ENCODE measurements around the gene EPM2AIP1.
"Not testable (repeated sequence)": the region's sequence is repeated elsewhere in the genome, so short reads cannot be mapped to it uniquely, and the experiment has no call there.

The EPM2AIP1 gene

GRCh38 chr3:36992806-36993325, at the start of gene EPM2AIP1:
Gene EPM2AIP1 (minus strand): TSS chr3:36993131. CDS start chr3:36993077, 54 bp downstream.
- H3K27me3 Mint-ChIP-seq, result no peaks in the 10 kb centered on the region
- H3K27ac Mint-ChIP-seq, result no peak within 1 kb of the TSS
- H3K9me3 Mint-ChIP-seq, result no peaks in the 10 kb centered on the region
- H3K4me1 Mint-ChIP-seq (ENCODE audit: low read depth), result peaks cover 52% of the 10 kb centered on the region
- H3K4me3 Mint-ChIP-seq, result no peak within 1 kb of the TSS
- H3K36me3 Mint-ChIP-seq (ENCODE audit: low read depth), result peaks cover 45% of the 10 kb centered on the region

DNA sequence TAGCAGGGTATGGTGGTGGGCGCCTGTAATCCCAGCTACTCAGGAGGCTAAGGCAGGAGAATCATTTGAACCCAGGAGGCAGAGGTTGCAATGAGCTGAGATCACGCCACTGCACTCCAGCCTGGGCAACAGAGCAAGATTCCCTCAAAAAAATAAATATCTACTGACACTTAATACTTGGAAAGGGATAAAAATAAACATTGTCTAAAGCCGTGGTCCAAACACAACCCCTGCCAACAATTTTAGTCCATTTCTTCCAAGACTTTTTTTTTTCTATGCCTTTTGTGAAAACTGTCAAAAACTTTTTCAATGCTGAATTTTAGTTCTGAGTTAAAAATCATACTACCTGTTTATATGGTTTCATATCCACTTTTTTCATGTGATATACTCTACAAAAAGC, 49.8 kb upstream of the EPM2AIP1 start:
- not testable (repeated sequence) for H3K9me3 Mint-ChIP-seq; H3K27me3 Mint-ChIP-seq; H3K27ac Mint-ChIP-seq; H3K4me1 Mint-ChIP-seq (ENCODE audit: low read depth); H3K4me3 Mint-ChIP-seq
- H3K36me3 Mint-ChIP-seq (ENCODE audit: low read depth), result peaks cover 81% of the 10 kb centered on the region

DNA sequence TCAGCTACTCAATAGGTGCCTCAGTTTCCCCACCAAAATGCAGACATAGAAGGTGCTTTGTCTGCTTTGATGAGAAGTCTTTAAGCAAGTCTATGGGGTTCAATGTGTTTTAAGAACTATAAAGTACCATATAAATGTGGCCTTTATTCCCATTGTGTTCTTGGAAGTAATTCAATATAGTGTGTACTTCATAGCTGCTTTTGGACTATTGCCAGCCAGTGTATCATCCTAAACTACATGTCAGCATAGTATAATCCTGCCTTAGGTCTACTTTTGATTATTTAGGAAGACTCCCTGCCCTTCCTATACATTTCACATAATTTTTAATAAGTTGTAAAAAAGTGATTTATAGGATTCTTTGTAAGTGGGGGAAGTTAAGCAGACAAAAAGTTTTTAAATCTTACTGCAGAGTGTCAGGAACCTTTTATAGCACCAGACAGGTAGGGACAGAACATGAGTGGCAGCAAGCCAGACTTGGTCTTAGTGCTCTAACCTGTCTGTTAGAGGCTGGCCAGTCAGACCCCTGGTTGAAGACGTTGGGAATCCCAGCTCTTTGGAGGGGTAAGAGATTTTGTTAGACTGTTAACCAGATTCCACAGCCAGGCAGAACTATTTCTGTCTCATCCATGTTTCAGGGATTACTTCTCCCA, 48.7 kb upstream of the EPM2AIP1 start:
- H3K27ac Mint-ChIP-seq, result no peak overlapping the region
- no peaks in the 10 kb centered on the region for H3K27me3 Mint-ChIP-seq
- H3K36me3 Mint-ChIP-seq (ENCODE audit: low read depth), result peaks cover 80% of the 10 kb centered on the region
- H3K4me1 Mint-ChIP-seq (ENCODE audit: low read depth), result no peaks in the 10 kb centered on the region
- no peaks in the 10 kb centered on the region for H3K9me3 Mint-ChIP-seq
- no peak overlapping the region for H3K4me3 Mint-ChIP-seq

DNA sequence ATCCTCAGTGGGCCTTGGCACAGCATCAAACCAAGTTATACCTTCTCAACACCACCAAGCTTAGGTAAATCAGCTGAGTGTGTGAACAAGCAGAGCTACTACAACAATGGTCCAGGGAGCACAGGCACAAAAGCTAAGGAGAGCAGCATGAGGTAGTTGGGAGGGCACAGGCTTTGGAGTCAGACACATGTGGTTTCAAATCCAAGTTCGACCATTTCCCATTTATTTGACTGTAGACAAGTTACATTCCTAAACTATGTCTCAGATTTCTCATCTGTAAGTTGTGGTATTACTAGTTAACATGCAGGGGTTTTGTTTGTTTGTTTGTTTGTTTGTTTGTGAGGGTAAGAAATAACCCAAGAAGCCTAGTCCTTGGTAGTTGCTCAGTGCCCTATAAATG, 47.3 kb upstream of the EPM2AIP1 start:
- H3K36me3 Mint-ChIP-seq (ENCODE audit: low read depth), result peaks cover 85% of the 10 kb centered on the region
- H3K9me3 Mint-ChIP-seq, result no peaks in the 10 kb centered on the region
- no peaks in the 10 kb centered on the region for H3K27me3 Mint-ChIP-seq
- no peak overlapping the region for H3K27ac Mint-ChIP-seq
- H3K4me1 Mint-ChIP-seq (ENCODE audit: low read depth), result no peaks in the 10 kb centered on the region
- H3K4me3 Mint-ChIP-seq, result no peak overlapping the region

DNA sequence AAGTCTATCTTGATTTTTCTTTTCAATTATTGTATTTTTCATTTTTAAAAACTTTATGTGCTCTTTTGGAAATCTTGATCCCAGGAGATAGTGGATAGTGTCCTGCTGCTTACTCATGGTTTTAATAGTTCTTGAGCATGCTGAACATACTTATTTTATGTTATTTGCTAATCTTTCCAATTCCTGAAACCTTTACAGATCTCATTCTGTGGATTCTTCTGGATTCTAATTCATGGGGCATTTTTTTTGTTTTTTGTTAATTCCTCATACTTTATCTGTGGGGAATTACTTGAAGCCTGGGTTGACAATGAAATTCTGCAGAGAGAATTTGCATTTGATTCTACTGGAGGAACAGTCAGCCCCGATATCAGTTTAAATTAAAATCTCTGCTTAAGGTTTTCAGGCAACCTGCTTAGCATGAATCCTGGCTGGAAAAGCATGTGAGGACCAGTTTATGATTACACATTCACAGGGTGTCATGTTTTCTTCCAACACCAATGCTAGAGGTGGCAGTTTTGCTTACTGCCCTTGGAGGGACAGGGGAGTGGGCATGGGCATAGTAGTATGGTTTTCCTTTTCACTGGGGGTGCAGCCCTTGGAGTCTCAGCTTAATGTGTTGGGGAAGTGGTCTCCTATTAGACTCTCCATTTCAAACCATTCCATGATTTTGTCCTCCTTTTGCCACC, 46.4 kb upstream of the EPM2AIP1 start:
- H3K27ac Mint-ChIP-seq, result no peak overlapping the region
- no peaks in the 10 kb centered on the region for H3K4me1 Mint-ChIP-seq (ENCODE audit: low read depth)
- no peak overlapping the region for H3K4me3 Mint-ChIP-seq
- peaks cover 84% of the 10 kb centered on the region for H3K36me3 Mint-ChIP-seq (ENCODE audit: low read depth)
- no peaks in the 10 kb centered on the region for H3K9me3 Mint-ChIP-seq
- H3K27me3 Mint-ChIP-seq, result no peaks in the 10 kb centered on the region

GRCh38 chr3:37037352-37037751, 44.4 kb upstream of the EPM2AIP1 start:
- Mint-ChIP-seq H3K9me3 (peaks cover 3% of the 10 kb centered on the region), H3K27ac (no peak overlapping the region), H3K36me3 (ENCODE audit: low read depth) (peaks cover 89% of the 10 kb centered on the region), H3K4me1 (ENCODE audit: low read depth) (no peaks in the 10 kb centered on the region), H3K4me3 (no peak overlapping the region), H3K27me3 (no peaks in the 10 kb centered on the region)

DNA sequence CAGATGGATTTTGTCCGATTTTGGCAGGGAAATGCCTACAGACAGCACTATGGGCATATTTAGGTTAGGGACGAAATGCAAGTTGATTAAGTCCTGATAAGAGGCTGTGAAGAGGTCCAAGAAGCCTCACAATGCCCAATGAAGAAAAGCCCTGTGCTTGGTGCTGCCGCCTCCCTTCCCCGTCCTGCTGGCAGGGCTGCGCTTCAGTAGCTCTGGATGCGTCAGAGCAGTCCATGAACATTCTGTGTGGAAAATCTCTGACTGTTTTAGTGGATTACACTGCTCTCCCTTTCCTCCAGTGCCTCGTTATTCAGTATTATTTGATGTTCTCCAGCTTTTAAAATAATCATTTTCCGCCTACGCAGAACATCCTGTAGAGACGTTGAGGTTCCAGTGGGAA, 40.0 kb upstream of the EPM2AIP1 start:
- H3K4me1 Mint-ChIP-seq (ENCODE audit: low read depth), result no peaks in the 10 kb centered on the region
- H3K9me3 Mint-ChIP-seq, result peaks cover 3% of the 10 kb centered on the region
- no peak overlapping the region for H3K4me3 Mint-ChIP-seq
- H3K27me3 Mint-ChIP-seq, result no peaks in the 10 kb centered on the region
- H3K36me3 Mint-ChIP-seq (ENCODE audit: low read depth), result peaks cover 91% of the 10 kb centered on the region
- H3K27ac Mint-ChIP-seq, result no peak overlapping the region

DNA sequence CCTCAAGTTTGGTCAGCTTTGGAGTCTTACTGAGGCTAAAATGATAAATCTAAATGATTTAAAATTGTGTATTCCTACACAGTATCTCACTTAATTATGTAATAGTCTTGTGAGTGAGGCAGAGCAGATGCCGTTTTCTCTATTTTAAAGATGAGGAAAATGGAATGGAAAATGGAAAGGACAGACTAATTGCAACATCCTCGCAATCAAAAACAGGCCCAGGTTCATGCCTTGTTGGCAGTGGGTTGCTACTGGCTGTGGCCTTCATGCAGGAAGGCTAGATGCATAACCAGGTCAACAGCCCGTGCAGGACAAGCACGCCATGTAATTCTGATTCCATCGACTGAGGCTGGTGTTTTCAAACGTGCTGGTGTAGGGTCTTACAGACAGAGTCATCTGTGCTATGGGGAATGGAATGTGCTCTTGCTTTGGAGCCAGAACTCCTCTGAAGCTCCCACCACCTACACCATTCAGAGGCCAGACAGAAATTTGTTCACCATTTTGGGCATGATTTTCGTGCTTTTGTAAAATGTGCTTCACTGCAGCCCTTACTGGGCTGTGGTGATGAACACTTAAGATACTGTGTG, 38.3 kb upstream of the EPM2AIP1 start:
- Mint-ChIP-seq H3K27ac (no peak overlapping the region), H3K9me3 (peaks cover 3% of the 10 kb centered on the region)

DNA sequence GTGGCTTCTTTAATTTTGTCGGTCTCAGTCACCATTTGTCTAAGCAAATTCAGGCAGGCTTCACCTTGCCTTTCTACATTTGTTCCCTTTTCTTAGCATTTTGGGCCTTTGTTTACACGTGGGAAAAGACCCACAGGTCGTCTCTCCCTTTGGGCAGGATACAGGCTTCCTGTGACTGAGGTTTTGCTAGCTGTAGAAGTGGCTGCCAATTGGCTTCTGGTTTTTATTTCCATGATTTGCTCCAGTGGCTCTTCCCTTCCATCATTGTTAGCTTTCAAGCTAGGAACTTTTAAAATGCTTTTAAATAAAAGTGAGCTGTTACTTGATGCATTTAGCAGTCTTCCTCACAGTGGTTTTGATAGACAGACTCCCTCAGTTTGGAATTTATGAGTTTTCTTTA, 37.7 kb upstream of the EPM2AIP1 start:
- Mint-ChIP-seq H3K27ac (no peak overlapping the region), H3K4me3 (no peak overlapping the region), H3K27me3 (no peaks in the 10 kb centered on the region), H3K36me3 (ENCODE audit: low read depth) (peaks cover 93% of the 10 kb centered on the region), H3K4me1 (ENCODE audit: low read depth) (no peaks in the 10 kb centered on the region), H3K9me3 (peaks cover 3% of the 10 kb centered on the region)

More for the DNA sequence above, 38.3 kb upstream of the EPM2AIP1 start:
- Mint-ChIP-seq H3K4me1 (ENCODE audit: low read depth) (no peaks in the 10 kb centered on the region), H3K4me3 (no peak overlapping the region), H3K36me3 (ENCODE audit: low read depth) (peaks cover 93% of the 10 kb centered on the region), H3K27me3 (no peaks in the 10 kb centered on the region)

DNA sequence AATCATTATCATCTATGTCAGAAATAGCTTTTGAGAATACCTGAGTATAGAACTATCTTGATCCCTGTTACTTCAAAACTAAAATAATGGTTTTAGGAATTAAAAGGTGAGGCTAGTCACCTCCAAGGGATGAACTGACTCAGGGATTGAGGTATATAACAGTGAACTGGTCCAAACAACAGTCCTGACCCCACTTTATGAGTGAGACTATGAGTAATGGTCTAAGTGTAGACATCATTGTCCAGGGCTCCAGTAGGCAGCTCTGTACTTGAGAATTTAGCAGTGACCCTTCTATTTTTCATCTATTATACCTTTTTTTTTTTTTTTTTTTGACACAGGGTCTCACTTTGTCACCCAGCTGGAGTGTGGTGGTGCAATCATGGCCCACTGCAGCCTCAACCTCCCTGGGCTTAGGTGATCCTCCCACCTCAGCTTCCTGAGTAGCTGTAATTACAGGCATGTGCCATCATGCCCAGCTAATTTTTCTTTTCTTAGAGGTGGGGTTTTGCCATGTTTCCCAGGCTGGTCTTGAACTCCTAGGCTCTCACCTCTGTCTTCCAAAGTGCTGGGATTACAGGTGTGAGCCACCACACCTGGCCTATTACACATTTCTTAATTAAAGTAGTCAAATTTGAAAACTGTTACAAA, 36.7 kb upstream of the EPM2AIP1 start:
- peaks cover 89% of the 10 kb centered on the region for H3K36me3 Mint-ChIP-seq (ENCODE audit: low read depth)
- no peak overlapping the region for H3K4me3 Mint-ChIP-seq
- H3K27me3 Mint-ChIP-seq, result no peaks in the 10 kb centered on the region
- no peak overlapping the region for H3K27ac Mint-ChIP-seq
- H3K9me3 Mint-ChIP-seq, result peaks cover 3% of the 10 kb centered on the region
- H3K4me1 Mint-ChIP-seq (ENCODE audit: low read depth), result peaks cover 5% of the 10 kb centered on the region

- H3K27me3 Mint-ChIP-seq, result no peaks in the 10 kb centered on the region
- no peak overlapping the region for H3K4me3 Mint-ChIP-seq
- peaks cover 90% of the 10 kb centered on the region for H3K36me3 Mint-ChIP-seq (ENCODE audit: low read depth)
- H3K4me1 Mint-ChIP-seq (ENCODE audit: low read depth), result peaks cover 7% of the 10 kb centered on the region
- H3K9me3 Mint-ChIP-seq, result peaks cover 2% of the 10 kb centered on the region
- H3K27ac Mint-ChIP-seq, result no peak overlapping the region
Measured at GRCh38 chr3:37029111-37029510, 36.2 kb upstream of the EPM2AIP1 start.

GRCh38 chr3:37028329-37028728, 35.4 kb upstream of the EPM2AIP1 start:
- Mint-ChIP-seq H3K36me3 (ENCODE audit: low read depth) (peaks cover 92% of the 10 kb centered on the region), H3K4me3 (no peak overlapping the region), H3K27me3 (no peaks in the 10 kb centered on the region), H3K4me1 (ENCODE audit: low read depth) (peaks cover 7% of the 10 kb centered on the region), H3K27ac (no peak overlapping the region), H3K9me3 (no peaks in the 10 kb centered on the region)

- Mint-ChIP-seq H3K27me3 (no peaks in the 10 kb centered on the region), H3K36me3 (ENCODE audit: low read depth) (peaks cover 92% of the 10 kb centered on the region), H3K9me3 (no peaks in the 10 kb centered on the region), H3K4me1 (ENCODE audit: low read depth) (peaks cover 7% of the 10 kb centered on the region), H3K27ac (no peak overlapping the region), H3K4me3 (no peak overlapping the region)
Measured at GRCh38 chr3:37026851-37027250, 33.9 kb upstream of the EPM2AIP1 start.

GRCh38 chr3:37025561-37026335, 32.8 kb upstream of the EPM2AIP1 start:
- H3K27me3 Mint-ChIP-seq, result no peaks in the 10 kb centered on the region
- peaks cover 7% of the 10 kb centered on the region for H3K4me1 Mint-ChIP-seq (ENCODE audit: low read depth)
- H3K36me3 Mint-ChIP-seq (ENCODE audit: low read depth), result peaks cover 90% of the 10 kb centered on the region
- no peaks in the 10 kb centered on the region for H3K9me3 Mint-ChIP-seq
- no peak overlapping the region for H3K4me3 Mint-ChIP-seq
- no peak overlapping the region for H3K27ac Mint-ChIP-seq

All from stimulated activated naive CD8-positive, alpha-beta T cell treated with anti-CD3 and anti-CD28 coated beads, Interleukin-15, Interleukin-2, amounts not matched to agents 100 ng/mL and 50 ng/mL, for 24 hours (primary cell).